ENCODE data around the gene LMNTD2. TPM values are rescaled to one million over a fixed set of nuclear protein-coding genes. Genes with fewer than 3 reads are reported as not detected.
A peak's percentile ranks its signal among the peaks of the same experiment; 100 is the strongest.

LMNTD2 gene
- polyA plus RNA-seq, 1 donor from 2014 or later, result 0.61 TPM

DNA sequence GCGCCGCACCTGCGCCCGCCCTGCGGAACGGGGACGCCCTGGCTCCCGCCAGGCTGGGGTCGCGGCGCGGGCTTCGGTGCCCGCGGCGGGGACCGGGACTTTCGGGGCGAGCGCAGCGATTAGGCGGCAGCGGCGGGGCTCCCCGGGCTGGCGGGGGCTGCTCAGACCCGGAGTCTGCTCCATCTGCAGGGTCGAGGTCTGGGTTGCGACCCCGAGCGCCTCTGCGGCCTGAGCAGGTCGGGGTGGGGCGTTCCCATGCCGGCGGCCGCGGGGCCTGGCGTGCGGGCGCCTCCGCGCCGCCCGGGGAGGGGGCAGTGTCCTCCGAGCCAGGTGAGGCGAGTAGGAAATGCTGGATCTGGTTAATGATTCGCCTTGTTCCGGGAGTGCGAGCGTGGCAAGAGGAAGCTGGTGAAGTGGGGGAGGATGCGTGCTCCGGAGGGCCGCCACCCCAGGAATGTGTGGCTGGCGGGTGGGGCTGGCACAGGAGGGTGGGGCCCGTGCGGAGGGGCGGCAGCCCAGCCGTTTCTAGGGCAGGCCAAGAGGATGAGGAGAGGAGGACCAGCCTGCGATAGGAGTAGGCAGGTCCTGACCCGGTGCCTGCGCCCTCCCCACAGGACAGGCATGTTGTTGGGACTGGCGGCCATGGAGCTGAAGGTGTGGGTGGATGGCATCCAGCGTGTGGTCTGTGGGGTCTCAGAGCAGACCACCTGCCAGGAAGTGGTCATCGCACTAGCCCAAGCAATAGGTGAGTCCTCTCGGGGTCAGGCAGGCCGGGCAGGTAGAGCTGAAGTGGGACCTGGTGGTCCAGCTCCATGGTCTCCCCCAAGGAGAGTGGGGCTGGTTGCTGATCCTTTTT is 838 bp upstream of the LMNTD2 start:
- H4K20me1 ChIP-seq (ENCODE audit: insufficient read depth), result no peaks in the 10 kb centered on the region
- H3K9ac ChIP-seq (ENCODE audit: low read length), result peak overlapping the region; percentile 57
- peak overlapping the region; percentile 75 for H3K4me3 ChIP-seq (ENCODE audit: low read length)
- peaks cover 21% of the 10 kb centered on the region for H3K27me3 ChIP-seq (ENCODE audit: insufficient read depth, low read depth, low read length)
- H3F3A ChIP-seq (ENCODE audit: insufficient read depth, low read length, poor library complexity, severe bottlenecking), result no peaks in the 10 kb centered on the region
- H3K36me3 ChIP-seq (ENCODE audit: insufficient read depth, low read length), result no peaks in the 10 kb centered on the region
- no peaks in the 10 kb centered on the region for H3K79me2 ChIP-seq (replicated peaks; ENCODE audit: insufficient read depth, low read length)
- H3K27ac ChIP-seq (ENCODE audit: low read length), result no peak overlapping the region
- peak overlapping the region; percentile 62 for H3K4me2 ChIP-seq (ENCODE audit: low read length)
- peak; percentile 26 for TF ChIP-seq MXI1 (conservative IDR thresholded peaks at IDR 0.05; ENCODE audit: poor library complexity, severe bottlenecking)
- TF ChIP-seq RAD21 (conservative IDR thresholded peaks at IDR 0.05), result no peak
- H3K9me2 ChIP-seq (ENCODE audit: insufficient read depth, low read length), result no peaks in the 10 kb centered on the region
- no peak overlapping the region for H2AFZ ChIP-seq (ENCODE audit: low read depth, low read length)
- H3K9me3 ChIP-seq (ENCODE audit: low read length), result no peaks in the 10 kb centered on the region

- Histone ChIP-seq H4K20me1 (ENCODE audit: insufficient read depth) (no peaks in the 10 kb centered on the region), H3K9ac (ENCODE audit: low read length) (peak overlapping the region; percentile 61), H3K9me2 (ENCODE audit: insufficient read depth, low read length) (no peaks in the 10 kb centered on the region), H3K27ac (ENCODE audit: low read length) (no peak overlapping the region), H3K9me3 (ENCODE audit: low read length) (no peaks in the 10 kb centered on the region), H3K36me3 (ENCODE audit: insufficient read depth, low read length) (no peaks in the 10 kb centered on the region), H3K4me2 (ENCODE audit: low read length) (no peak overlapping the region), H3K27me3 (ENCODE audit: insufficient read depth, low read depth, low read length) (peaks cover 34% of the 10 kb centered on the region), H2AFZ (ENCODE audit: low read depth, low read length) (no peak overlapping the region), H3K4me3 (ENCODE audit: low read length) (peak overlapping the region; percentile 75), H3F3A (ENCODE audit: insufficient read depth, low read length, poor library complexity, severe bottlenecking) (no peaks in the 10 kb centered on the region), H3K79me2 (replicated peaks; ENCODE audit: insufficient read depth, low read length) (no peaks in the 10 kb centered on the region)
- TF ChIP-seq RAD21 (conservative IDR thresholded peaks at IDR 0.05) (no peak), MXI1 (conservative IDR thresholded peaks at IDR 0.05; ENCODE audit: poor library complexity, severe bottlenecking) (no peak), POLR2AphosphoS5 (IDR thresholded peaks at IDR 0.05) (no peak), EP300 (conservative IDR thresholded peaks at IDR 0.05; ENCODE audit: poor library complexity, severe bottlenecking) (no peak), SMC3 (conservative IDR thresholded peaks at IDR 0.05; ENCODE audit: poor library complexity) (no peak), TAF1 (IDR thresholded peaks at IDR 0.05; ENCODE audit: low read depth) (no peak)
- TF ChIP-seq, protein P1, sequence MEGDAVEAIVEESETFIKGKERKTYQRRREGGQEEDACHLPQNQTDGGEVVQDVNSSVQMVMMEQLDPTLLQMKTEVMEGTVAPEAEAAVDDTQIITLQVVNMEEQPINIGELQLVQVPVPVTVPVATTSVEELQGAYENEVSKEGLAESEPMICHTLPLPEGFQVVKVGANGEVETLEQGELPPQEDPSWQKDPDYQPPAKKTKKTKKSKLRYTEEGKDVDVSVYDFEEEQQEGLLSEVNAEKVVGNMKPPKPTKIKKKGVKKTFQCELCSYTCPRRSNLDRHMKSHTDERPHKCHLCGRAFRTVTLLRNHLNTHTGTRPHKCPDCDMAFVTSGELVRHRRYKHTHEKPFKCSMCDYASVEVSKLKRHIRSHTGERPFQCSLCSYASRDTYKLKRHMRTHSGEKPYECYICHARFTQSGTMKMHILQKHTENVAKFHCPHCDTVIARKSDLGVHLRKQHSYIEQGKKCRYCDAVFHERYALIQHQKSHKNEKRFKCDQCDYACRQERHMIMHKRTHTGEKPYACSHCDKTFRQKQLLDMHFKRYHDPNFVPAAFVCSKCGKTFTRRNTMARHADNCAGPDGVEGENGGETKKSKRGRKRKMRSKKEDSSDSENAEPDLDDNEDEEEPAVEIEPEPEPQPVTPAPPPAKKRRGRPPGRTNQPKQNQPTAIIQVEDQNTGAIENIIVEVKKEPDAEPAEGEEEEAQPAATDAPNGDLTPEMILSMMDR (IDR thresholded peaks at IDR 0.05; ENCODE audit: poor library complexity, severe bottlenecking), result no peak
These were observed 730 bp downstream of the LMNTD2 start for GRCh38 chr11:559712-560304.

- H3K27ac ChIP-seq (ENCODE audit: low read length), result no peak overlapping the region
- no peaks in the 10 kb centered on the region for H3K9me3 ChIP-seq (ENCODE audit: low read length)
- H3K4me2 ChIP-seq (ENCODE audit: low read length), result no peak overlapping the region
- H2AFZ ChIP-seq (ENCODE audit: low read depth, low read length), result no peak overlapping the region
- H3K36me3 ChIP-seq (ENCODE audit: insufficient read depth, low read length), result no peaks in the 10 kb centered on the region
- H4K20me1 ChIP-seq (ENCODE audit: insufficient read depth), result no peaks in the 10 kb centered on the region
- no peaks in the 10 kb centered on the region for H3K9me2 ChIP-seq (ENCODE audit: insufficient read depth, low read length)
- no peak overlapping the region for H3K4me3 ChIP-seq (ENCODE audit: low read length)
- peaks cover 41% of the 10 kb centered on the region for H3K27me3 ChIP-seq (ENCODE audit: insufficient read depth, low read depth, low read length)
- no peak overlapping the region for H3K9ac ChIP-seq (ENCODE audit: low read length)
- H3K79me2 ChIP-seq (replicated peaks; ENCODE audit: insufficient read depth, low read length), result no peaks in the 10 kb centered on the region
- TF ChIP-seq, protein P1 (IDR thresholded peaks at IDR 0.05; ENCODE audit: poor library complexity, severe bottlenecking), result no peak
- TF ChIP-seq EP300 (conservative IDR thresholded peaks at IDR 0.05; ENCODE audit: poor library complexity, severe bottlenecking) (no peak), SMC3 (conservative IDR thresholded peaks at IDR 0.05; ENCODE audit: poor library complexity) (no peak), REST (IDR thresholded peaks at IDR 0.05; ENCODE audit: borderline replicate concordance) (no peak), TAF1 (IDR thresholded peaks at IDR 0.05; ENCODE audit: low read depth) (no peak), EZH2 (IDR thresholded peaks at IDR 0.05; ENCODE audit: borderline replicate concordance, insufficient read depth, low read length, poor library complexity, severe bottlenecking) (no peak), POLR2AphosphoS5 (IDR thresholded peaks at IDR 0.05) (no peak), RAD21 (conservative IDR thresholded peaks at IDR 0.05) (no peak), MXI1 (conservative IDR thresholded peaks at IDR 0.05; ENCODE audit: poor library complexity, severe bottlenecking) (no peak)
- no peaks in the 10 kb centered on the region for H3F3A ChIP-seq (ENCODE audit: insufficient read depth, low read length, poor library complexity, severe bottlenecking)
These were observed 1.4 kb downstream of the LMNTD2 start for GRCh38 chr11:559020-559620.
